ENCODE results near the gene HPS5. TPM values are rescaled to one million over a fixed set of nuclear protein-coding genes. Genes with fewer than 3 reads are reported as not detected.

The HPS5 gene
- total RNA-seq, 3 donors from 2014 or later = 9.8 to 16.6 (median 14.1) TPM

GRCh38 chr11:18347471-18348125 lies 25.7 kb upstream of the HPS5 start:
- no peak for TF ChIP-seq CTCF (IDR thresholded peaks at IDR 0.05)
- H3K4me3 ChIP-seq = no peak overlapping the region
- no peak for DNase-seq
- H3K36me3 ChIP-seq (ENCODE audit: low read depth) = no peaks in the 10 kb centered on the region
- intact Hi-C loops (cut with DNase I, micrococcal nuclease) = no loop called here
- H3K9me3 ChIP-seq = no peaks in the 10 kb centered on the region
- H3K4me1 ChIP-seq (ENCODE audit: low read depth) = no peaks in the 10 kb centered on the region
- ATAC-seq = no peak

- Histone ChIP-seq H3K9me3 (no peaks in the 10 kb centered on the region), H3K4me1 (ENCODE audit: low read depth) (no peaks in the 10 kb centered on the region), H3K4me3 (no peak overlapping the region), H3K36me3 (ENCODE audit: low read depth) (no peaks in the 10 kb centered on the region)
- ATAC-seq = no peak
- no peak for DNase-seq
- intact Hi-C loops (cut with DNase I, micrococcal nuclease) = no loop called here
- TF ChIP-seq CTCF (IDR thresholded peaks at IDR 0.05) = no peak
These were observed 11.0 kb upstream of the HPS5 start for GRCh38 chr11:18332891-18333290.

GRCh38 chr11:18332302-18332701 lies 10.4 kb upstream of the HPS5 start:
- Histone ChIP-seq H3K4me1 (ENCODE audit: low read depth) (no peaks in the 10 kb centered on the region), H3K9me3 (no peaks in the 10 kb centered on the region), H3K36me3 (ENCODE audit: low read depth) (no peaks in the 10 kb centered on the region), H3K4me3 (no peak overlapping the region)
- DNase-seq = no peak
- intact Hi-C loops (cut with DNase I, micrococcal nuclease) = no loop called here
- no peak for ATAC-seq
- no peak for TF ChIP-seq CTCF (IDR thresholded peaks at IDR 0.05)

- ATAC-seq (no peak), DNase-seq (no peak)
- no peaks in the 10 kb centered on the region for H3K4me1 ChIP-seq (ENCODE audit: low read depth)
- H3K4me3 ChIP-seq = no peak overlapping the region
- no peaks in the 10 kb centered on the region for H3K36me3 ChIP-seq (ENCODE audit: low read depth)
- H3K9me3 ChIP-seq = no peaks in the 10 kb centered on the region
- intact Hi-C loops (cut with DNase I, micrococcal nuclease) = no loop called here
- TF ChIP-seq CTCF (IDR thresholded peaks at IDR 0.05) = no peak
These were observed 9.0 kb upstream of the HPS5 start for GRCh38 chr11:18330921-18331320.

- Histone ChIP-seq H3K9me3 (no peaks in the 10 kb centered on the region), H3K36me3 (ENCODE audit: low read depth) (no peaks in the 10 kb centered on the region), H3K4me1 (ENCODE audit: low read depth) (peaks cover 9% of the 10 kb centered on the region), H3K4me3 (no peak overlapping the region)
- TF ChIP-seq CTCF (IDR thresholded peaks at IDR 0.05) = no peak
- intact Hi-C loops (cut with DNase I, micrococcal nuclease) = no loop called here
- ATAC-seq (no peak), DNase-seq (no peak)
These were observed 7.4 kb upstream of the HPS5 start for GRCh38 chr11:18329196-18329870.

All from mucosa of descending colon (tissue), 3 donors.